Measurements from ENCODE around the gene TOR4A.

TOR4A gene

GRCh38 chr9:137330689-137331088 lies 53.2 kb downstream of the TOR4A start:
- Histone ChIP-seq H3K4me1 (ENCODE audit: insufficient read depth, low read length) (no peaks in the 10 kb centered on the region), H3K36me3 (ENCODE audit: insufficient read depth, low read length) (no peaks in the 10 kb centered on the region), H2AFZ (ENCODE audit: low read depth, low read length) (no peak overlapping the region), H4K20me1 (ENCODE audit: insufficient read depth, low read length) (no peaks in the 10 kb centered on the region), H3K9me3 (ENCODE audit: insufficient read depth, low read length, severe bottlenecking) (no peaks in the 10 kb centered on the region), H3K79me2 (ENCODE audit: insufficient read depth, low read length) (no peaks in the 10 kb centered on the region), H3K9ac (ENCODE audit: low read depth, low read length) (no peak overlapping the region), H3K27ac (ENCODE audit: low read length) (no peak overlapping the region), H3K4me3 (ENCODE audit: low read depth in 1 of 2, low read length in 2 of 2) (no peak overlapping the region), H3K4me2 (ENCODE audit: insufficient read depth, low read length) (no peak overlapping the region), H3K27me3 (ENCODE audit: insufficient read depth, low read length, poor library complexity) (no peaks in the 10 kb centered on the region)
- DNase-seq = no peak
- no peak for TF ChIP-seq EZH2 (IDR thresholded peaks at IDR 0.05; ENCODE audit: borderline replicate concordance, low read depth, low read length, severe bottlenecking)
- no peak for TF ChIP-seq CTCF (IDR thresholded peaks at IDR 0.05; ENCODE audit: borderline replicate concordance, extremely low read depth, low read length, poor library complexity, severe bottlenecking)
- no peak for ATAC-seq (ENCODE audit: insufficient read depth, low read depth)

DNA sequence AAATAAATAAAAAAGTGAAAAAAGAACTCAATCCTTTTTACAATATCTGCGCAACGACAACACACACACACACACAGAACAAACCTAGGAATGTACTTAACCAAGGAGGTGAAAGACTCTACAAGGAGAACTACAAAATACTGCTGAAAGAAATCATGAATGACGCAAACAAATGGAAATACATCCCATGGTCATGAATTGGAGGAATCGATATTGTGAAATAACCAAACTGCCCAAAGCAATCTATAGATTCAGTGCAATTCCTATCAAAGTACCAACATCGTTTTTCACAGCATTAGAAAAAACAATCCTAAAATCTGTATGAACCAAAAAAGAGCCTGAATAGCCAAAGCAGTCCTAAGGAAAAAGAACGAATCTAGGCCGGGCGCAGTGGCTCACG lies 54.4 kb downstream of the TOR4A start:
- no peak for TF ChIP-seq EZH2 (IDR thresholded peaks at IDR 0.05; ENCODE audit: borderline replicate concordance, low read depth, low read length, severe bottlenecking)
- TF ChIP-seq CTCF (IDR thresholded peaks at IDR 0.05; ENCODE audit: borderline replicate concordance, extremely low read depth, low read length, poor library complexity, severe bottlenecking) = no peak
- Histone ChIP-seq H3K9me3 (ENCODE audit: insufficient read depth, low read length, severe bottlenecking) (no peaks in the 10 kb centered on the region), H3K27me3 (ENCODE audit: insufficient read depth, low read length, poor library complexity) (no peaks in the 10 kb centered on the region), H3K4me1 (ENCODE audit: insufficient read depth, low read length) (no peaks in the 10 kb centered on the region), H3K4me2 (ENCODE audit: insufficient read depth, low read length) (no peak overlapping the region), H3K4me3 (ENCODE audit: low read depth in 1 of 2, low read length in 2 of 2) (no peak overlapping the region), H4K20me1 (ENCODE audit: insufficient read depth, low read length) (no peaks in the 10 kb centered on the region), H3K79me2 (ENCODE audit: insufficient read depth, low read length) (no peaks in the 10 kb centered on the region), H3K36me3 (ENCODE audit: insufficient read depth, low read length) (no peaks in the 10 kb centered on the region), H3K9ac (ENCODE audit: low read depth, low read length) (no peak overlapping the region), H2AFZ (ENCODE audit: low read depth, low read length) (no peak overlapping the region), H3K27ac (ENCODE audit: low read length) (no peak overlapping the region)
- ATAC-seq (ENCODE audit: insufficient read depth, low read depth) = no peak
- no peak for DNase-seq
